HG03378 (cell line): Measurements from ENCODE around the gene DPH6.
"Not testable (repeated sequence)": the region's sequence is repeated elsewhere in the genome, so short reads cannot be mapped to it uniquely, and the experiment has no call there.

ENCODE experiments used
- ATAC-seq: cut with Tn5 transposase; IDR thresholded peaks from one replicate; pipeline ENCODE4 v1.9.1; 2021; ENCODE audit warnings: mild to moderate bottlenecking, moderate library complexity; ENCODE audit not compliant: unreplicated experiment

DPH6 gene

GRCh38 chr15:35545824-35546510 is at the start of gene DPH6:
Gene DPH6, minus strand, starts transcription at chr15:35546165. Its CDS starts 24 bp downstream, at chr15:35546141.
- ATAC-seq, result peak; percentile 84

DNA sequence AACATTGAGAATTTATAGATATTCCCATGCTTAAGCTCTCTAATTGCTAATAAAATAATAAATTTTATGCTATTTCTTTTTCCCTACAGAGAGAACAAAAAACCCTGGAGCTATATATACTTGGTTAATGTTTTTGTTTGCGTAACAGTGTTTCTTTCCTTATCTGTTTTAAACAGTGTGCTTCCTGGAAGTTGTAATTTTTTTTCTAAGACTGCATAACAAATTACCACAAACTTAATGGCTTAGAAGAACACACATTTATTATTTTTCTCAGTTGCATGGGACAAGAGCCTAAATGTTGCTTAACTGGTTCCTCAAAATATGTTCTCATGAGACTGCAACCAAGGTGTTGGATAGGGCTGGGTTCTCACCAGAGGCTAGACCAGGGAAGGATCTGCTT is 49.7 kb upstream of the DPH6 start:
- no peak for ATAC-seq

DNA sequence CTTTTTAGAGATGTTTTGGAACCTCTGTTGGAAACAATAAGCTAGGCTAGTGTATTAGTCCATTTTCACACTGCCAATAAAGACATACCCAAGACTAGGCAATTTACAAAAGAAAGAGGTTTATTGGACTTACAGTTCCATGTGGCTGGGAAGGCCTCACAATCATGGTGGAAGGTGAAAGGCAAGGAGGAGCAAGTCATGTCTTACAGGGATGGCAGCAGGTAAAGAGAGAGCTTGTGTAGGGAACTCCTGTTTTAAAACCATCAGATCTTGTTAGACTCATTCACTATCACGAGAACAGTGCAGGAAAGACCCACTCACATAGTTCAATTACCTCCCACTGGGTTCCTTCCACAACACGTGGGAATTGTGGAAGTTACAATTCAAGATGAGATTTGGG is 46.0 kb upstream of the DPH6 start:
- ATAC-seq, result not testable (repeated sequence)

GRCh38 chr15:35583863-35584528 is 38.0 kb upstream of the DPH6 start:
- no peak for ATAC-seq

- ATAC-seq, result no peak
Observed at GRCh38 chr15:35580606-35581005, 34.6 kb upstream of the DPH6 start.

GRCh38 chr15:35567392-35567791 is 21.4 kb upstream of the DPH6 start:
- no peak for ATAC-seq

DNA sequence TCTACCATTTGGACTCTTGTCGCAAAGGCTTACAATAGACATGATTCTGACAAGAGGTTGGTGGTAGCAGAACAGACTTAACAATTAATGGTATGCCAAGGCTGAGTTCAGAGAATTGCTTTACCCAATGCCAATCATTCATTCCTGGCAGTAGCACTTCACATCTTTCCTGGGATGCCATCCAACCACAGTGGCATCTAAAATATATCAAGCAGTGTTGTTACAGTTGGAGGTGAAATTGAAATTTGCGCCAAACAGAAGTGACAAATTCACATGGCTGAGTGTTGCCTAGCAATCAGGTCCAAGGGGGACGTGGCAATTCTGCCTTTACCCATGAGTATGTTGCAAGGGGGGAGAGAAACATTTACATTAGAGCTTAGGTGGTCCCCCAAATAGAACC is 21.0 kb upstream of the DPH6 start:
- no peak for ATAC-seq

- ATAC-seq, result no peak
Observed at GRCh38 chr15:35565901-35566300, 19.9 kb upstream of the DPH6 start.

GRCh38 chr15:35562641-35563040 is 16.7 kb upstream of the DPH6 start:
- no peak for ATAC-seq

DNA sequence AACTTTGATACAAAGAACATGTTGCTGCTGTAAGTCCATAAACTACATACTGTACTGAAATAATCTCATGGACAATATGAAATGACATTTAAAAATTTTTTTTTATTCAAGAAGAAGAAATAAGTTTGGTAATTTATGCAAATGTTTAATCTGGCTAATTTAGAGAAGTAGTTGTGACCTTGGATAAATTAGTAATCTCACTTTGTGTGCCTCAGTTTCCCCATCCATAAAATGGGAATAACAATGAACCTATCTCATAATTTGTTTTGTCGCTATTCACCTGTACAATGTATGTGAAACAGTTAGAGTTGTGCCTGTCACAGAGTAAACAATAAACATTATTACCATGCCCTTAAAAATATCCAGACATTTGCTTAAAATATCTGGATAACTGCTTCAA is 15.3 kb upstream of the DPH6 start:
- no peak for ATAC-seq

DNA sequence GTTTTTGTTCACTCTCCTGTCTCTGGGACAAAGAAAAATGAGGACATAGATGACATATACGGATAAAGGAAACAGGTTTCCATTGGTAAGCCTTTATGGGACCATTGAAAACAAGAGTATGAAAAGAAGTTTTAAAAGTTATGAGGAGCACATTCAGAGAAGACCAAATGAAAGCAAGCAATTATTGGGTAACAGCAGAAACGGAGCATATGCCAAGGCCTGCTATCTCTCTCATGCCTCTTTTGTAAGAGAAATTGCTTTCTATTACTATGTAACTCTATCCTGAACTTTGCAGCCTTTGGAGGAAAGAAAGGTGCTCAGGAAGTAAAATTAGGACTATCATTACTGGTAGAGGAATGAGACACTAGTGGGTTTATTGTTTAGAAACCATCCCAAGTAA is 14.9 kb upstream of the DPH6 start:
- no peak for ATAC-seq

DNA sequence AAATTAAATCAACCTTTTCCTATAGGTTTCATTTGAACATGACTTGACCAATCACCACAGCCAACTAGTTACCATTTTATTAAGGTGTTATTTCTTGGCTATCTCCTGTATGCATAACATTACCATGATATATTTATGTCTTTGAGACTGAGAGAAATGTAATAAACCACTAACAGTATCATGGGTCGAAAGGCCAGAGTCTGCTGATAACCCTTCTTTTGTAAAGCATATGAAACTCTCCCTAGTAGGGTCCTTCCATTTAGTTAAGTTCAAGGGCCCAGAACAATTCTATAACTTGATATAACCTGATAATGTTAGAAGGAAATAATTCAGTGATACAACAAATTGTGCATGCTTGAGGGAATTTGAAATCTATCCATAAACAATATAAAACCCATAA is 14.3 kb upstream of the DPH6 start:
- ATAC-seq, result no peak

DNA sequence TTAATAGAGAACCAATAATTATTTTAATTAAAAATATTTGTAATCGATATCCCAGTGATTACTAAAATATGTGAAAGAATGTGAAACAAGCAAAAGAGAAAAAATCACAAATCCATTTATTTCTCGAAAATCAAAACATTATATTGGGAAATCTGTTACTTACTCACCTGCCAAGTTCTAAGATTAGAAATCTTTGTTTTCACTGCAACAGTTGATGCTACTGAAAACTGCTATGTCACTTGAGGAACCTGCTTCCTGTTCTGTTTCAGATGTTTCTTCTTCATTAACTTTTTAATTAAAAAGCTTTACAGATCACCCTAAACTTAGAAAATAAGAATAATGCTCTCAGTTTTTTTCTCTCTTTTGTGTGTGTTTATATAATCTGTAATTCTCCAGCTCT is 13.7 kb upstream of the DPH6 start:
- no peak for ATAC-seq

DNA sequence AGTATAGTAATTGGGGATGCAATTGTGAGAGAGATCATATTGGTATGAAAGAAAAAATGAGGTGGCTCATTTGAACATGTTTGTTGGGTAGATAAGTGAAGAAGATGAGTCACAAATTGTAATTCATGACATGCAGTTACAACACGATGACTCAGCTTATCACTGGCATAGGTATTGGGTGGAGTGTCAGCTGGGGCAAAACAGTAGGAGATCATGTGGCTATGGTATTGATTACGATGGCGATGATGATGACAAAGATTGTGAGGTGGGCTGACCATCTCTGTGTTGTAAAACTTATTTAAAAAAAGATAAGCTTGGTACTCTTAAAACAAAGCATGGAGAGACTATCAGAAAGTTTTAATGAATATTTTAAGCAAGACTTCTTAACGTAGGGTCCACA is 11.6 kb upstream of the DPH6 start:
- ATAC-seq, result no peak

- no peak for ATAC-seq
Observed at GRCh38 chr15:35557012-35557411, 11.0 kb upstream of the DPH6 start.

DNA sequence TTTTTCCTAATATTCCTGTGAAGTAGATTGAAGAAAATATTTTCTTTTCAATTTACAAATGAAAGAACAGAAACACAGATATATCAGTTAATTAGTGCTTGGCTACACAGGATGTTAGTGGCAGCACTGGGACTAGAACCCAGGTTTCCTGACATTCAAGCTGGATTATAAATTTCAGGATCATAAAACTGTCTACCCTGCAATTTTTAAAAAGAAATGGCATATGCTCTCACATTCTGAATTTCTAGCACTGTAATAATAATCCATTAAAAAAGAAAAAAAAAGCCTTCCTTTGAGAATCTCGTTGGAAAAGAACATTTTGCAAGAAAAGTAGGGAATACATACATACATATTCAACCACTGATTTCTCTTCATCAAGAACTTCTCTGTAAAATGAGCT is 9.3 kb upstream of the DPH6 start:
- no peak for ATAC-seq

DNA sequence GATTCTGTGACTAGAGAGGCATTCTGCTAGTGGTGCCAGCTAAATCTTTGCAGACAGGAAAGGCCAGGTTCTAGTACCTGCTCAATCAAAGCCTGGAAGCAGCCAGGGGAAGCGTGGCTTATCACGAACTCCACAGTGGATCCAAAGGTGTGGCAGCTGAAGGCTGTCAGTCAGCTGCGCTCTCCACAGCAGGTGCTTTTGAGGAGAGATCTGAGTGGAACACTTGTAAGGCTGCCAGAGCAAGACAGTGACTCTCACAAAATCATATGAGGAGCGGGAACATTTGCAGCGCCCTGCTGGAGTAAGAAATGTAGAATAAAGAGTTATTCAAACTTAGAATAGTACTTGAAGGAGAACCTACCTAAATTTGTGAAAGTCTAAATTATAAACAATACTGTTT is 5.0 kb upstream of the DPH6 start:
- no peak for ATAC-seq

GRCh38 chr15:35549567-35549966 is 3.6 kb upstream of the DPH6 start:
- no peak for ATAC-seq

DNA sequence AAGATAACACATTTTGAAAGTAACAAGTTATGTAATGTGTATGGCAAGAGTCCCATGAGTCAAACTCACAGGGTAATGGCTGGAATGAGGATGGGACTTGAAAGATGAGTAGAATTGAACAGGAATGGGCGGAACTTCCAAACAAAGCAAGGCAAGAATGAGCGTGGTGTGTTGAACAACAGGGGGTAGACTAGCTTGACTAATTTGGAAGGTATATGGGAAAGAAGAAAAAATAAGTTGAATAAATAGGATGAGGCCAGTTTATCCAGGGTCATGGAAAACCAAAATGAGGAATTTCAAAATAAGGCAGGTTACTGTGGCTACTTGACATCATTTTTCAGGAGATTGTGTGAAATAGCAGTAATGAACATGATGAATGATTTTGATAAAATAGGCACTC is 2.5 kb upstream of the DPH6 start:
- ATAC-seq, result no peak

- ATAC-seq, result no peak
Observed at GRCh38 chr15:35547775-35548364, 1.9 kb upstream of the DPH6 start.

DNA sequence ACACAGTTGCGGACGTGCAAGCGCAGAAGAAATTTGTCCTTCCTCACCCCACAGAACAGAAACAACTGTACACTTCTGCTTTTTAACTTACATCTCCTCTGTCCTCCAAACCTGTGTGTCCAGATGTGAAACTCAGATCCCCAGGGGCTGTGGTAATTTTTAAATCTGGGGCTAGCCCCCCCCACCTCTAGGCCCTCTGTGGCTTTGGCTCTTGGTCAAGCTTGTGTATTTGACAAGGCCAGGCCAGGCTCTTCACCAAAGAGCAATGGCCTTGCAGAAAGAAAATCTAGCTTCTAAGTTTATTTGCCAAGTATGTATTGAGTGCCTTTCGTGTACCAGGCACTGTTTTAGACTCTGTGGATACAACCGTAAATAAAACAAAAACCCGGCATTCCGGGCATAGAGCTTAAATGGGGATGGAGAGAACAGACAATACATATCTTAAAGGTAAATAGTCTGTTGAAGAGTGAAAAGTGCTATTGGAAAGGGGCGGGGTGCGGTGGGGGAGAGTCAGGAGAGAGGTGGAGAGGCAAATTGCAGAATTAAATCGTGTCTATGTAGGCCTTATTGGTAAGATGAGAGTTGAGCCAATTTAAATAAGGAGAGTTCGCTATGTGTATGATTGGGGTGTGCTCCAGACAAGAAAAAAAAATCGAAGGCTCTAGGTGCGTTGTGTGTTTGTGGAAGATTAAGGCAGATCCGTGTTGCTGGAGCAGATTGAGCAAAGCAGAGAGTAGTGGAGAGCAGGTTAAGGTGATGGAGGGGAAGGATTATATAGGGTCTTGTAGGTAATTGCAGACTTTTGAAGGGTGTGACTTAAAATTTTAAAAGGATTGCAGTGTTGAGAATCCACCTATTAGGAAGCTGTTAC is 781 bp upstream of the DPH6 start:
- peak; percentile 36 for ATAC-seq
